HUES48 (cell line): ENCODE measurements around the gene ECHDC1.
"Not testable (repeated sequence)": the region's sequence is repeated elsewhere in the genome, so short reads cannot be mapped to it uniquely, and the experiment has no call there.

Source experiments
- H3K27ac ChIP-seq: one replicate; pipeline ENCODE4 v1.7.0; 2013; ENCODE audit warnings: low read depth, low read length, inconsistent platforms
- H3K27me3 ChIP-seq: 2 replicates; pipeline ENCODE4 v1.6.1; 2013; ENCODE audit warnings: mild to moderate bottlenecking, low read length; ENCODE audit not compliant: control insufficient read depth, insufficient read depth
- H3K36me3 ChIP-seq: 2 replicates; pipeline ENCODE4 v1.6.1; 2013; ENCODE audit warnings: low read length; ENCODE audit not compliant: control insufficient read depth, insufficient read depth
- H3K4me1 ChIP-seq: 2 replicates; pipeline ENCODE4 v1.6.1; 2013; ENCODE audit warnings: mild to moderate bottlenecking, low read length; ENCODE audit not compliant: control insufficient read depth, insufficient read depth
- H3K4me3 ChIP-seq: 2 replicates; pipeline ENCODE4 v1.5.1; 2013; ENCODE audit warnings: mild to moderate bottlenecking, low read depth, low read length
- H3K9ac ChIP-seq: 2 replicates; pipeline ENCODE4 v1.6.1; 2013; ENCODE audit warnings: mild to moderate bottlenecking, low read depth, low read length, moderate library complexity
- H3K9me3 ChIP-seq: 2 replicates; pipeline ENCODE4 v1.6.1; 2013; ENCODE audit warnings: low read length; ENCODE audit not compliant: control insufficient read depth, insufficient read depth

ECHDC1 gene

GRCh38 chr6:127342946-127343808 is at the start of gene ECHDC1:
ECHDC1 (minus strand) TSS chr6:127343609; CDS start chr6:127331028, 12,581 bp downstream.
- H3K36me3 ChIP-seq: no peaks in the 10 kb centered on the region
- peak within 1 kb of the TSS; percentile 90 for H3K27ac ChIP-seq
- peaks cover 43% of the 10 kb centered on the region for H3K4me1 ChIP-seq
- no peaks in the 10 kb centered on the region for H3K9me3 ChIP-seq
- peak within 1 kb of the TSS; percentile 82 for H3K4me3 ChIP-seq
- H3K9ac ChIP-seq: peak within 1 kb of the TSS; percentile 87
- no peaks in the 10 kb centered on the region for H3K27me3 ChIP-seq

DNA sequence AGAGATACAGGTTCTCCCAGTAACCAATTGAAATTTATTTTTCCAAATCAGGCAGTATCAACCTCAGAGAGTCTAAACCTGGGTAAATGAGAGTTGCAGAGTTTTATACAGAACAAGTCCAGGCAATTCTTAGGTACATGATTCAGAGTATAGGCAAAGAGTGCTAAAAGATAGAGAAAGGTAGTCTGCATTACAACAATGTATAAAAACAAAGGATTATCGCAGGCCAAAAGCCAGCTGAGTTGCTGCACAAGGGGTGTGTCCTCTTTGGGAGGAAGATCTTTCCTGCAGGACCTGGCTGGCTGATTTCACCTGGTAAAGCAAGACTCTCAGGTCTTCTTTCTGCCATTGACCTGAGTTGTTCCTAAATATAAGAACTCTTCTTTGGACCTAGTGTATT is 48.9 kb upstream of the ECHDC1 start:
- Histone ChIP-seq H3K27me3 (no peaks in the 10 kb centered on the region), H3K9ac (no peak overlapping the region), H3K9me3 (no peaks in the 10 kb centered on the region), H3K36me3 (no peaks in the 10 kb centered on the region), H3K27ac (no peak overlapping the region), H3K4me1 (no peaks in the 10 kb centered on the region), H3K4me3 (no peak overlapping the region)

- no peaks in the 10 kb centered on the region for H3K9me3 ChIP-seq
- no peak overlapping the region for H3K4me3 ChIP-seq
- no peaks in the 10 kb centered on the region for H3K27me3 ChIP-seq
These were observed 47.9 kb upstream of the ECHDC1 start for GRCh38 chr6:127391094-127391953.

DNA sequence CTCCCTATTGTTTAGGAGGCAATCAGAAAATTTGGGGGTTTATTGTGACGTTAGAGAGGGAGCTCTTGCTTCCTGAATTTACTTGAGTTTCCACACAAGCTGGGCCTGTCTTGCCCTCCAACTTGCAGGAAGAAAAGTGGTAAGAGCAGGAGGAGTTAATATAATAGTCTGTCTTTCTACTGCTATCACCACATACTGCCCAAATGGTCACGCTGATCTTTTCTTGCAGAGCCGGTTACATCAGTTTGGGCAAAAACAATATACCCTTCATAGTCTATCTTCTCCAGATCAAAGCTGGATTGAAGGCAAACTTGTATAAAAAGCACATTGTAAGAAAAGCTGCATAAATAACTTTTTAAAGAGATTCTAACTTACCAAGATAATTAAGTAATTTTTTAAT is 46.3 kb upstream of the ECHDC1 start:
- Histone ChIP-seq H3K36me3 (no peaks in the 10 kb centered on the region), H3K9ac (no peak overlapping the region), H3K27ac (no peak overlapping the region), H3K9me3 (no peaks in the 10 kb centered on the region), H3K27me3 (no peaks in the 10 kb centered on the region), H3K4me3 (no peak overlapping the region), H3K4me1 (no peaks in the 10 kb centered on the region)

More at GRCh38 chr6:127391094-127391953, 47.9 kb upstream of the ECHDC1 start:
- H3K4me1 ChIP-seq: no peaks in the 10 kb centered on the region
- no peaks in the 10 kb centered on the region for H3K36me3 ChIP-seq
- H3K27ac ChIP-seq: no peak overlapping the region
- no peak overlapping the region for H3K9ac ChIP-seq

- H3K27me3 ChIP-seq: no peaks in the 10 kb centered on the region
These were observed 42.4 kb upstream of the ECHDC1 start for GRCh38 chr6:127385668-127386430.

DNA sequence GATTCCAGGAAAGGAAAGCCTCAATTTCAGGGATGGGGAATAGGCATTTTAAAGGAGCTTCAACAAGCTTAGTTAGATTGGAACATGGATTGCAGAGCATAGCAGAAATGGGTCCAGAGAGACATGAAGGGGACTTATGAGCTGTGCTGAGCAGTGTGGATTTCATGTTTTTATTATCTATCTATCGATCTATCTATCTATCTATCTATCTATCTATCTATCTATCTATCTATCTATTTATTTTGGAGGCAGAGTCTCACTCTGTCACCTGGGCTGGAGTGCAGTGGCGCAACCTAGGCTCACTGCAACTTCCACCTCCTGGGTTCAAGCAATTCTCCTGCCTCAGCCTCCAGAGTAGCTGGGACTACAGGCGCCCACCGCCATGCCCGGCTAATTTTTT is 41.4 kb upstream of the ECHDC1 start:
- H3K27me3 ChIP-seq, H3K4me1 ChIP-seq, H3K4me3 ChIP-seq, H3K36me3 ChIP-seq, H3K9me3 ChIP-seq, H3K9ac ChIP-seq, H3K27ac ChIP-seq: not testable (repeated sequence)

More at GRCh38 chr6:127385668-127386430, 42.4 kb upstream of the ECHDC1 start:
- Histone ChIP-seq H3K4me3 (no peak overlapping the region), H3K4me1 (no peaks in the 10 kb centered on the region), H3K36me3 (no peaks in the 10 kb centered on the region), H3K27ac (no peak overlapping the region), H3K9me3 (no peaks in the 10 kb centered on the region), H3K9ac (no peak overlapping the region)

DNA sequence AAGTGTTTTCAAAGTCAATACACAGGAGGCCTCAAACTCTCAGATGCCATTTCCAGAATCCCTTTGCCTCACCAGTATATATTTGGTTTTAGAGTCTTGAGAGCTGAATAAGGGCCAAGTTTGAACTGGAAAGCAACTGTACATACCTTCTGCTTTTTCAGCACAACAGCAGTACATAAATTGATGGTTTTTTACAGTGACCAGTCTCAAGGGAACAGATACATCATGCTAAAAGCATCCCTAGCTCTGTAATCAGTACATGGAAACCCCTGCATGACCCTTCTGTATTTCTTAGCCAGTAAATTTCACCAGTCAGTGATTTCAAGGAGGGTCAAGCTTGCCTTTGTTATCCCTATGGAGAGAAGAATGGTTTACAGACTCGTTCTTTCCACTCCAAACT is 40.6 kb upstream of the ECHDC1 start:
- Histone ChIP-seq H3K4me1 (no peaks in the 10 kb centered on the region), H3K9ac (no peak overlapping the region), H3K27me3 (no peaks in the 10 kb centered on the region), H3K36me3 (no peaks in the 10 kb centered on the region), H3K9me3 (no peaks in the 10 kb centered on the region), H3K4me3 (no peak overlapping the region), H3K27ac (no peak overlapping the region)

DNA sequence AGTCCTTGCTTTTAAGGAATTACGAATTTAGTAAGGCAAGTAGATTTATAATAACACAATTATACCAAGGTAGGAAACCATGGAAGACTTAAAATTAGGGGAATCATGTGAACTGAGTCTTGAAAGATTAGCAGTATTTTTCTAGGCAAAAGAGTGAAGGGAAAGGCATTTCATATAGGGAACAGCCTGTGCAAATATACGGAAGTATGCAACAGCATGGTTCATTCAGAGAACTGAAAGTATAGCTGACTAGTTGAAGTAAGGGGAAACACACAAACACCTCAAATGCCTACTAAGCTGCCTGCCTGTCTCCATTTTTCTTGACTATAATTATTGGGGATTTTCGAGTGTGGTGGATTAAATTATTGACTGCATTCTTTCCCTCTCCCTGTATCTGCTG is 39.0 kb upstream of the ECHDC1 start:
- H3K27ac ChIP-seq: no peak overlapping the region

DNA sequence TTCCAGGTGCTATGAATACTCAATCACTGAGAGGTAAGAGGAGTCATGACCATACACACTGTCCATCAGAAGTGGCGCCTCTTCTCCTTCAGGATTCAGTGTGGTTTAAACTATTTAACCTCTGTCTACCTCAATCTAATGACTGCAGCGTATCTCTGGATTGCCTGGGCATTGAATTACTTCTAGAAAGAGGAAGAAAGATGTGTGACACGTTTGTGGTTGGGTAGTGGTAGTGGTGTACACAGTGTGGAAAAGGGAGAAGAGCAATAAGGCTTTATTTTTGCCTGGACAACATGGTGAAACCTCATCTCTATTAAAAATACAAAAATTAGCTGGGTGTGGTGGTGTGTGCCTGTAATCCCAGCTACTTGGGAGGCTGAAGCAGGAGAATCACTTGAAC is 38.0 kb upstream of the ECHDC1 start:
- H3K4me1 ChIP-seq: no peaks in the 10 kb centered on the region
- no peaks in the 10 kb centered on the region for H3K9me3 ChIP-seq
- no peak overlapping the region for H3K9ac ChIP-seq
- no peaks in the 10 kb centered on the region for H3K36me3 ChIP-seq
- no peaks in the 10 kb centered on the region for H3K27me3 ChIP-seq
- no peak overlapping the region for H3K27ac ChIP-seq
- H3K4me3 ChIP-seq: no peak overlapping the region

More for the DNA sequence above, 39.0 kb upstream of the ECHDC1 start:
- Histone ChIP-seq H3K9ac (no peak overlapping the region), H3K9me3 (no peaks in the 10 kb centered on the region), H3K4me3 (no peak overlapping the region), H3K4me1 (no peaks in the 10 kb centered on the region), H3K27me3 (no peaks in the 10 kb centered on the region), H3K36me3 (no peaks in the 10 kb centered on the region)

- H3K9me3 ChIP-seq: 0 out of 2 replicates have a peak, but pooled peaks cover 1% of the 10 kb centered on the region
- no peaks in the 10 kb centered on the region for H3K27me3 ChIP-seq
These were observed 33.3 kb upstream of the ECHDC1 start for GRCh38 chr6:127376685-127377084.

More at GRCh38 chr6:127376685-127377084, 33.3 kb upstream of the ECHDC1 start:
- Histone ChIP-seq H3K9ac (no peak overlapping the region), H3K36me3 (no peaks in the 10 kb centered on the region), H3K27ac (no peak overlapping the region), H3K4me3 (no peak overlapping the region), H3K4me1 (no peaks in the 10 kb centered on the region)
